OCI-LY1 (cell line): ENCODE measurements around the gene PANK4.

ENCODE experiments used
- H2AFZ ChIP-seq: fragments of 200-600 bp; sonication (generic), shearing (Covaris generic); 2 replicates; pipeline ENCODE4 v1.6.0; 2014; ENCODE audit warnings: antibody characterized with exemption, mild to moderate bottlenecking, low read length
- H3F3A ChIP-seq: fragments of 200-600 bp; sonication (generic), shearing (Covaris generic); 2 replicates; pipeline ENCODE4 v1.6.0; 2014; ENCODE audit warnings: mild to moderate bottlenecking, antibody characterized with exemption, low read length, moderate library complexity; ENCODE audit not compliant: insufficient read depth
- H3K27ac ChIP-seq: fragments of 200-600 bp; sonication (generic); 2 replicates; pipeline ENCODE4 v1.5.1; 2014; ENCODE audit warnings: low read length, mixed run types, mild to moderate bottlenecking, low read depth; ENCODE audit not compliant: poor library complexity, severe bottlenecking
- H3K27me3 ChIP-seq: fragments of 200-600 bp; sonication (generic); 2 replicates; pipeline ENCODE4 v1.6.0; 2014; ENCODE audit warnings: antibody characterized with exemption, mild to moderate bottlenecking, low read length, moderate library complexity; ENCODE audit not compliant: insufficient read depth
- H3K36me3 ChIP-seq: fragments of 200-600 bp; sonication (generic); 2 replicates; pipeline ENCODE4 v1.6.1; 2014; ENCODE audit warnings: mild to moderate bottlenecking, antibody characterized with exemption, low read length, moderate library complexity, mixed read lengths; ENCODE audit not compliant: insufficient read depth
- H3K4me1 ChIP-seq: fragments of 200-600 bp; sonication (generic); 2 replicates; pipeline ENCODE4 v1.5.1; 2014; ENCODE audit warnings: mild to moderate bottlenecking, low read length, moderate library complexity; ENCODE audit not compliant: insufficient read depth, severe bottlenecking
- H3K4me2 ChIP-seq: fragments of 200-600 bp; sonication (generic), shearing (Covaris generic); 2 replicates; pipeline ENCODE4 v1.6.1; 2014; ENCODE audit warnings: low read length
- H3K4me3 ChIP-seq: fragments of 200-600 bp; sonication (generic); 2 replicates; pipeline ENCODE4 v1.5.1; 2014; ENCODE audit warnings: low read length, low read depth, mild to moderate bottlenecking, mixed read lengths; ENCODE audit not compliant: poor library complexity, severe bottlenecking
- H3K79me2 ChIP-seq: fragments of 200-600 bp; shearing (Covaris generic); 2 replicates; pipeline ENCODE4 v1.6.1; 2016; ENCODE audit warnings: mixed run types, low read length, mixed read lengths; ENCODE audit not compliant: insufficient read depth
- H3K9ac ChIP-seq: fragments of 200-600 bp; sonication (generic), shearing (Covaris generic); 2 replicates; pipeline ENCODE4 v1.6.1; 2014; ENCODE audit warnings: mild to moderate bottlenecking, low read length, mixed read lengths
- H3K9me2 ChIP-seq: fragments of 200-600 bp; sonication (generic), shearing (Covaris generic); 2 replicates; pipeline ENCODE4 v1.6.1; 2014; ENCODE audit warnings: low read depth, mild to moderate bottlenecking, low read length, mixed read lengths
- H3K9me3 ChIP-seq: fragments of 200-600 bp; shearing (Covaris generic); 2 replicates; pipeline ENCODE4 v1.6.1; 2014; ENCODE audit warnings: low read length, mixed read lengths
- H4K20me1 ChIP-seq: fragments of 200-600 bp; sonication (generic), shearing (Covaris generic); 2 replicates; pipeline ENCODE4 v1.6.0; 2016; ENCODE audit warnings: mild to moderate bottlenecking, low read length; ENCODE audit not compliant: insufficient read depth
- CTCF ChIP-seq: fragments of 200-600 bp; sonication (generic), shearing (Covaris generic); IDR thresholded peaks from 2 replicates; pipeline ENCODE4 v1.5.1; 2017; ENCODE audit warnings: mild to moderate bottlenecking, antibody characterized with exemption, low read length, moderate library complexity, mixed read lengths
- EZH2 ChIP-seq: fragments of 200-600 bp; sonication (generic), shearing (Covaris generic); IDR thresholded peaks from 2 replicates; pipeline ENCODE4 v1.8.0; 2017; ENCODE audit warnings: borderline replicate concordance, mixed run types, mild to moderate bottlenecking, antibody characterized with exemption, low read length, moderate library complexity, mixed read lengths

The PANK4 gene

GRCh38 chr1:2468540-2468939 is 57.9 kb downstream of the PANK4 start:
- H3K9me3 ChIP-seq: no peaks in the 10 kb centered on the region
- H3K9me2 ChIP-seq: no peaks in the 10 kb centered on the region
- H3K27ac ChIP-seq: no peak overlapping the region
- H3K4me1 ChIP-seq: no peaks in the 10 kb centered on the region
- no peak for TF ChIP-seq EZH2
- no peak for TF ChIP-seq CTCF
- no peak overlapping the region for H3K9ac ChIP-seq
- no peaks in the 10 kb centered on the region for H3F3A ChIP-seq
- H3K4me2 ChIP-seq: no peak overlapping the region
- no peaks in the 10 kb centered on the region; the same call in 1 of the 2 replicates for H3K27me3 ChIP-seq
- H3K36me3 ChIP-seq: no peaks in the 10 kb centered on the region
- no peak overlapping the region for H3K4me3 ChIP-seq
- H3K79me2 ChIP-seq: no peaks in the 10 kb centered on the region
- H4K20me1 ChIP-seq: no peaks in the 10 kb centered on the region
- no peak overlapping the region for H2AFZ ChIP-seq

- Histone ChIP-seq H3K9ac (no peak overlapping the region), H3K9me3 (no peaks in the 10 kb centered on the region)
- TF ChIP-seq CTCF: no peak
- TF ChIP-seq EZH2: no peak
These were observed 58.3 kb downstream of the PANK4 start for GRCh38 chr1:2468041-2468472.

GRCh38 chr1:2466958-2467554 is 59.3 kb downstream of the PANK4 start:
- H3K9me2 ChIP-seq: no peaks in the 10 kb centered on the region
- TF ChIP-seq EZH2 (no peak), CTCF (no peak)
- H3K36me3 ChIP-seq: no peaks in the 10 kb centered on the region
- no peaks in the 10 kb centered on the region; the same call in 1 of the 2 replicates for H3K27me3 ChIP-seq
- H3K9me3 ChIP-seq: no peaks in the 10 kb centered on the region
- H3F3A ChIP-seq: no peaks in the 10 kb centered on the region
- no peak overlapping the region for H2AFZ ChIP-seq
- no peak overlapping the region for H3K4me3 ChIP-seq
- no peaks in the 10 kb centered on the region for H3K4me1 ChIP-seq
- no peaks in the 10 kb centered on the region for H3K79me2 ChIP-seq
- no peak overlapping the region for H3K4me2 ChIP-seq
- H3K9ac ChIP-seq: no peak overlapping the region
- no peaks in the 10 kb centered on the region for H4K20me1 ChIP-seq
- no peak overlapping the region for H3K27ac ChIP-seq

More at GRCh38 chr1:2468041-2468472, 58.3 kb downstream of the PANK4 start:
- no peaks in the 10 kb centered on the region for H3K9me2 ChIP-seq
- no peaks in the 10 kb centered on the region for H3K79me2 ChIP-seq
- H3K27me3 ChIP-seq: no peaks in the 10 kb centered on the region; the same call in 1 of the 2 replicates
- no peak overlapping the region for H2AFZ ChIP-seq
- no peaks in the 10 kb centered on the region for H4K20me1 ChIP-seq
- H3K4me3 ChIP-seq: no peak overlapping the region
- no peak overlapping the region for H3K27ac ChIP-seq
- no peaks in the 10 kb centered on the region for H3K36me3 ChIP-seq
- H3K4me2 ChIP-seq: no peak overlapping the region
- no peaks in the 10 kb centered on the region for H3F3A ChIP-seq
- H3K4me1 ChIP-seq: no peaks in the 10 kb centered on the region
